Hepatic stellate cell (primary cell): ENCODE data around the gene SLC17A1.
A peak's percentile ranks its signal among the peaks of the same experiment; 100 is the strongest.

Experiments
- DNase-seq: peaks from one replicate; pipeline ENCODE4 v3.0.0; 2011; ENCODE audit warnings: low spot score

SLC17A1 gene

DNA sequence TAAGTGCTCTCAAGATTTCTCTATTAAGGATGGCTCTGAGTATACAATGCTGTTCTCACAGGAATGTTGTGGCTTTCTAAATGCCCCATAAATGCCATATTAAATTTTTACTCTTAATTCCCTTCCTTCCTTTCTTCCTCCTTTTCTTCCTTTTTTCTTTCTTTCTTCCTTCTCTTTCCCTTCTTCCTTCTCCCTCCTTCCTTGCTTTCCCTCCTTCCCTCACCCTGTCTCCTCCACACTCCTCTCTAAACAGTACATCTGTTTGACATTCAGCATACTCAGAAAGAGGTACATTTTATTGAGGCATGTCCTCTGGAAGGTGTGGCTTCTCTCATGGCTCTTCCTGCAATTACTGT, 433 bp upstream of the SLC17A1 start:
- no peak for DNase-seq

DNA sequence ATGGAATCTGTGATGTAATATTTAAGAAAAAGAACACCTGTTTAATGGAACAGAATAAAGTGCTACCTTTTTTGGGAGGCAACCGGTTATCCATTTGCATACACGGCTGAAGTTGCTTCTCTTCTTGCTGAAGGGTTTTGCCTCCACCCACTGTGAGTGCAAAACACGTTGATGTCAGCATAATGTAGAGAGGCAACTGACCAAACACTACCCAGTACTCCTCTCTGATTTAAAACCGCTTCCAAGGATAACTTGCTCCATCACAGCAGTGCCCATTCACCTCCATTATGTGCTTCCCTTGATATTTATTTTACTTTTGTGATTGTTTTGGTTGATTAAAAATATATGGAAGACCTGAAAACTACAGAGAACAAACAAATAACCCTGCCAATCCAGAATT, 1.4 kb downstream of the SLC17A1 start:
- DNase-seq: no peak

DNA sequence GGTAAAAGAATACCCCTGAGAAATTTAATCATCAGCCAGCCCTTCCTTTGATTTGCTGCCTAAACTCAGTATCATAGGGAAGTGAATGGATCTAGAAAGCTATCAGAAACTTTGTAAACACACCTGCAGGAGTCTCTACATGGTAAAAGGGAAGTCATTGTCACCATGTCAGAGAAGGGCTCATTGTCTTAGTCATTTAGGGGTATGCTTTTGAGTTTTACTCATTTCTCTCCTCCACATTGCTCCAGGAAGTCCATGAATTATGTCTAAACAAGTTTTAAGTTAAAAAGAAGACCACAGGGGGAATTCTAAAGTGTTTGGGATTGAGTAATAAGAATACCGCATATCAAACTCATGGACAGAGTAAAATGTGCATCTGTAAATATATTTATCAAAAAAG, 2.5 kb downstream of the SLC17A1 start:
- no peak for DNase-seq

DNA sequence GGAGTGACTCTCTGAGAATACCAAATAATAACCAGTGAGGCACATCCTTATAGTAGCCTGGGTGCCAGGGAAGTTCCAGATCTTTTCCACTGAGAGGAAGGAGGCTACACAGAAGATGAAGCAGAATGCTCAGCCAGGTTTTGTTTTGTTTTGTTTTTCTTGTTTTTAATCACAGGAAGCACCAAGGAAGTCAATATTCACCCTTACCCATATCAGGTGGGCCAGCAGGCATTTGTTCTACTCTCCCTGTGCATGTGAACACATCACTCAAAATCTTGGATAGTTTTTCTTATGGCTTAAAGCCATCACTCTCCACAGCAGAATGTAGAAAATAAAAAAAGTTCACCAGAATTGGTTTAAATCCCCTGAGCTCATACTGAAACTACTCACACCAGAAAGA, 10.5 kb downstream of the SLC17A1 start:
- DNase-seq: no peak

DNA sequence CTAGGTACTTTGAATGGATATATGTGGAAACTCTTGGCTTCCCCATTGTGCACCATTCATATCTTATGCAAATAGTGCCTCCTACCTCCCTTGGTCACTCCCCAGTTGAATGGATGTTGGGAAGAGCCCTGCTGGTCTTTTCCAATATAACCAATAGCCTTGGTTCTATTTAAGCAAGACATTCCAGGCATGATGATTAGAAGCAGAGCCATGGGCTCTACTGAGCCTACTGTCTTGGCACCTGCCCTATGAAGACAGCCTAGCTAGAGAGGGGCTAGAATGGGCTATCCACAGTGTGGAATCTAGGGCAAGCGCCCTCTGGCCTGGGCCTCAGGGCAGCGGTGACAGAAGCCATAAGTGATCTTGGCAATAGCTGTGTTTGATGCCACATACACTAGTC, 15.6 kb downstream of the SLC17A1 start:
- DNase-seq: no peak

DNA sequence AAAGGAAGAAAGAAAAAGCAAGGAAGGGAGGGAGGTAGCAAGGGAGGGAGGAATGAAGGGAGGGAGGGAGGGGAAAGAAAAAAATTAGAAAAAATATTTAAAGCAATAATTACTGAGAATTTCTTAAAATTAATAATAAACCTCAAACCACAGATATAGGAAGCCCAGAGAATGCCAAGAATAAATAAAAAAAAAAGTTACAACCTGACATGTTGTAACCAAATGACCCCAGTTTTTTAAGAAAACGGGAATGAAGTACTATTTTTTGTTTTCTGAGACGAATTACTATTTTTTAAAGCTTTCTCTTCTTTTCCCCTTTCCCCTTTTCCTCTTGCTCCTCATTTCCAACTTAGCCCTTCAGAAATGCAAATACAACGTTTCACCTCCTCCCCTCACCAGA, 16.7 kb downstream of the SLC17A1 start:
- no peak for DNase-seq

DNA sequence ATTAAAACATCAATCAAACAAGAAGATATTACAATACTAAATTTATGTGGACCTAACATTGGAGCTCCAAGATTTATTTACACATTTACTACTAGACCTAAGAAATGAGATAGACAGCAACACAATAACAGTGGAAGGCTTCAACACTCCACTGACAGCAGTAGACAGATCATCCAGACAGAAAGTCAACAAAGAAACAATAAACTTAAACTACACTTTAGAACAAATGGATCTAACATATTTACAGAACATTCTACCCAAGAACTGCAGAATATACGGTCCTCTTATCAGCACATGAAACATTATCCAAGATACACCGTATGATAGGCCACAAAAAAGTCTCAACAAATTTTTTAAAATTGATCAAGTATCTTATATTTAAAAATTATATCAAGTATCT, 27.0 kb downstream of the SLC17A1 start:
- DNase-seq: no peak

DNA sequence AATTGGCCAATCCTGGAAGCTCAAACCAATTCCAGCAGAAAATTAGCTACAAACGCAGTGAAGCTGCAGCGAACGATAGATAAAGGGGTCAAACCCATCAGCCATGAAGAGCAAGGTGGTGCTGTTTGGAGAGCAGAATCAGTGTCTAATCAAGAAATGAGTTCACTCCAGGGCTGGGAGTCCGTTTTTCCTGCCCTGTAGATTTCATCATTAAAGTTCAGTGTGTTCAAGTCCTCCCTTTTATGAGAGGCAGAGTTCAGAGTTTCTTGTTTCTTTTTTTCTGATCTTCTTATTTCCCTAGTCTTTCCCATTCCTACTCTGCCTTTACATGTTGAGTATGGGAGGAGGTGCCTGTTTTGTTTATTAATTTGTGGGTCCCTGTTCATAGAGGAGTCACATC, 30.4 kb downstream of the SLC17A1 start:
- DNase-seq: no peak

DNA sequence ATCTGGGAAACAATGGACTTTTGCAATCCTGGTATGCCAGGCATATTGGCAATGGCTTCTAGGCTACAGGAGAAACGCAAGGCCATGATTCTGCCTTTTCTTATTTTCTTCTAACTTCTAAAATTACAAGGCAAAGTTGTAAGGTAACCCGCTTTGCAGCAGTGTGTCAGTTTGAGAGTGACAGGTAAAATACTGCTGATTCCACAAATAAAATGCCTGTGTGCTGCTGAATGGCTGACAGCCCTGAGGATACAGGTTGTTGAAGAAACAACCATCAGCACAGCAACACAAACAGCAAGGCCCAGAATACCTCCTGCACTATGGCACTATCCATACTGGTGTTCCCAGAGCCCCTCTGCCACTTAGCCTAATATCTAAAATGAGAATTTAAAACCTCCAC, 37.1 kb downstream of the SLC17A1 start:
- DNase-seq: no peak

DNA sequence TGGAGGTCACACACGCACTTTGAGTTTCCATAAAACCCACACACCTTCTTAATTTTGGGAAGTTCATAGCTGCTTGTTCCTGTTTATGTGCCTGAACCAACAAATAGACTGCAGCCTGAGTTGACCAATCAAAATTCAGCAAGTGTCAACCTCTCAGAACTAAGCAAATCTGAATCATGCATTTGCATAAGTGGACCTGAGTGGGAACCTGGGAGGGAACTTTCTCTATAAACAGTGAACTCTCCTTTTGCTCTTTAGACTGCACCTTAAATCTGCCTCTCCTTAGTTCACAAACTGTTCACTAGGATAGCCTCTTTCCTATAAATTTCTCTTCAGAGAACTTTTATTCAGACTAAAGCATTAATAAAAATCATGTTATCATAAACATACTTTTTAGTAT, 37.9 kb downstream of the SLC17A1 start:
- DNase-seq: no peak

DNA sequence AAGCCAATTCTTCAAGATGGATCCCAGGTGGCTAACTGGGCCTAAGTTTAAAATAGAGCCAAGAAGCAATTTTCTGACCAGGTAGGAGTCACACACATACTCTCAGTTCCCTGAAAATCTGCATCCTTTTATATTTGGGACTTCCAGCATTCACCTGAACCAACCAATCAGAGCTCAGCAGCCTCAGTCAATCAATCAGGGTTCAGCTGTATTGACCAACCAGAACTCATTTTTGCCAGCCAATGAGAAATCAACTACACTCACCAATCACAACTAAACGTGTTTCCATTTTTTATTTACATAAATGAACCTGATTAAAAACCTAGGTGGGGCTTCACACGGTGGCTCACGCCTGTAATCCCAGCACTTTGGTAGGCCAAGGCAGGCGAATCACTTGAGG, 39.8 kb downstream of the SLC17A1 start:
- DNase-seq: no peak

DNA sequence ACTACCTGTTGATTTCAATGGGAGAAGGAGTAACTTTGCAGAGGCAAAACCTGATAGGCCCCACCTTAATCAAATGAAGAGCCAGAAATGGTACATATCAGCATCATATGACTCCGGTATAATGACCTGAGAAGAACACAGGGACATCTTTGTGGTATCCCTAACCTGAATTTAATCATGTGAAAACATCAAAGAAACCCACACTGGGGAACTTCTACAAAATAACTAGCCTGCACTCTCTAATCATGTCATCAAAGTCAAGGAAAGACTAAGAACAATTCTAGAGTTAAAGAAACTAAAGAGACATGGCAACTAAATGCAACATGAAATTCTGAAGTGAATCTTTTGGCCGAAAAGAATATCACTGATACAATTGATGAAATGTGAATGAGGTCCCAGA, 42.4 kb downstream of the SLC17A1 start:
- DNase-seq: no peak

DNA sequence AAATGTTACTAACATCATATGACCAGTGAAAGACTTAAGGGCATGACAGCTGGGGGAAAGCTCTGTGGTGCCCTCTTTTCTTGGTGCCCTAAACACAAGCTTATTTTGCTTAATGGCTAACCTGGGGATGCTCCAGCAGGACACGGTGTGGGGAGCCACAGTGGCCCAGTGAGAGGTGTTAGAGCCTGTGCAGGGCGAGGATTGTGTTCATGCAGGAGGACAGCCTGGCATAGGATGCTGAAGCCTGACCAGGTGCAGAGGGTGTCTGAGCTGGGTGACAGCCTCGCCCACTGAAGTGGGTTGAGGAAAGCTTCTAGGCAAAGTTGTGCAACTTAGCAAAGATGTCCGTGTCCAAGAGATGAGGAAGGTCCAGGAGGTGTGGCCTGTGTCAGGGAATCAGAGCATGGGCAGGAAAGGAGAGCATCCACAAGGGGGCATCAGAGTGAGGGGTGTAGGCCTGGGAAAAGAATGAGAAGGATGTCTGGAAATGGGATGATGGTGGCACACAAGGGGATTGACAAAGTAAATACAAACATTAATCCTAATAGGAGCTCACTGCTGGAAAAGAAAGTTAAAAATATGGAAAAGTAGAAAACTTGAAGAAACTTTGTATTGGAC, 43.4 kb downstream of the SLC17A1 start:
- DNase-seq: peak; percentile 22

DNA sequence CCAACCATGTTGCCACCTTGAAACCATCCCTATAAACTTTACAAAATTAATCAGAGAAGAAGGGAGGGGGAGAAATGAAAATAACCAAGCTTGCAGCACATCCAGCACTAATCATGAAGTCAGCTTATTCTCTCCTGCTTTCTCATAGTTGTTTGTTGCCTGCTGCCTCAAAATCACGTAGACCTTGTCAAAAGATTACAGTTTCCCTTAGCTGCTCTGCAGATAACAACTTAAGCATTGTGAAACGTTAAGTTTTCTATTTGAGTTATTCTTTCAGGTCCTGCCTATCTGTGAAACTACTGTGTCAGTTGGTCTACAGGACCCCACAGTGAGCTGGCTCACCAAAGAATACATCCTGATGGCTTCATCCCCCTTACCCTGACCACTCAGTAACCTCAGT, 44.4 kb downstream of the SLC17A1 start:
- no peak for DNase-seq

DNA sequence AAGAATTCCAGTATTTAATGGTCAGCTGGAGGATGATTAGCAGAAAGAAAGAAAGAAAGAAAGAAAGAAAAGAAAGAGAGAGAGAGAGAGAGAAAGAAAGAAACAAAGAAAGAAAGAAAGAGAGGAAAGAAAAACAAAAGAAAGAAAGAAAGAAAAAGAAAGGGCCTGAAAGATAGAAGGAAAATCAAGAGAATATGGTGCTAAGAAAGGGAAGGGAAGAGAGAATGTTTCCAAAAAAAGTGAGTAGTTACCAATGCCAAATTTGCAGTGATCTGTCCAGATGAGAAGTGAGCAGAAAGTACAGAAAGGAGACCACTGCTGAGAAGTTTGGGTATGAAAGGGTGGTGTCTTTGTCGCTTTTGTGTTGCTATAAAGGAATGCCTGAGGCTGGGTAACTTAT, 50.7 kb downstream of the SLC17A1 start:
- no peak for DNase-seq

DNA sequence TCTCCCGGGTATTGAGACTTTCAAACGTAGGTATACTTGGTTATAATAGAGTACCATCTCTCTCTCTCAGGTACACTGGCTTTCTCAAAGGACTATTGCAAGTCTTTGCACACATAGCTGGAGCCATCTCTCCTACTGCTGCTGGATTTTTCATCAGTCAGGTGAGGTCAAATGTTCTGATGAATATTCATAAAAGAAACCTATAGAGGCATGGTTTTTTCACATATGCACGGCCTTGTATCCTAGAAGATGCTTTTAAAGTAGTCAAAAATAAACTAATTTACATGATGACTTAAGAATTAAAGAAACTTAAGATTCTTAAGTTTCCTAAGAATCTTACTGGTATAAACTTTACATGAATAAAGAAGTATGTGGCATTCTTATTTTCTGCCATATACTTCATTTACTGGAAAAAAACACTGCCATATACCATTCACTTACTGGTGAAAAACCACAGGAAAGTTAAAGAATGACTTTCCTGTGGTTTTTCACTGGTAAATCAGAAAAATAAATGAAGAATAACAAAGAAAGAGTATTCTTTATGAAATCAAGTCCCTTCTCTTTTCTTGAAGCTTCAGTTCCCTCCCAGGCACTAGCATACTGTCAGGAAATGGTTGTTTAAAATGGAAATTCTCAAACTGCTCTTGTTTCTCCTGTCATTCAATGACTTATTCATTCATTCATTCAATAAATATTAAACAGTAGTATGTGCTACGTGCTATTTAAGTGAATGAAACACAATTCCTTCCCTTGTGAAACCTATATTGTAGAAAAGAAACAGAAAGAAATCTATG, 53.8 kb downstream of the SLC17A1 start:
- DNase-seq: no peak

DNA sequence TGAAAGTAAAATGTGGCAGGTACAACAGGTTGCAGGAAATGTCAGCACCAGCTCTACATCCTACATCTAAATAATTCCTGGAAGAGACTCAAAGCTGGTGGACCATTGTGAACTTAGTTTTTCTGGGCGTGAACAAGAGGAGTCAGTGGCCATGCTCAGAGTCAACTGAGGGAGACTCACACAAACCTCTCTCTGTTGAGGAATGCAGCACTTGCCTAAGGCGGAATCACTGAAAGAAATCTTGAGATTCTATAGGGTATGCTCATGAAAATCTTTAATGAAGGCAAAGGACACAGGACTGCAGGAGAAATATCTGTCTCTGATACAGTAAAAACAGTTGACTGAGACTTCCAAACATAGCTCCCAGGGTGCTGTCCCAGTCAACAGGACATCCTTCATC, 54.8 kb downstream of the SLC17A1 start:
- no peak for DNase-seq

DNA sequence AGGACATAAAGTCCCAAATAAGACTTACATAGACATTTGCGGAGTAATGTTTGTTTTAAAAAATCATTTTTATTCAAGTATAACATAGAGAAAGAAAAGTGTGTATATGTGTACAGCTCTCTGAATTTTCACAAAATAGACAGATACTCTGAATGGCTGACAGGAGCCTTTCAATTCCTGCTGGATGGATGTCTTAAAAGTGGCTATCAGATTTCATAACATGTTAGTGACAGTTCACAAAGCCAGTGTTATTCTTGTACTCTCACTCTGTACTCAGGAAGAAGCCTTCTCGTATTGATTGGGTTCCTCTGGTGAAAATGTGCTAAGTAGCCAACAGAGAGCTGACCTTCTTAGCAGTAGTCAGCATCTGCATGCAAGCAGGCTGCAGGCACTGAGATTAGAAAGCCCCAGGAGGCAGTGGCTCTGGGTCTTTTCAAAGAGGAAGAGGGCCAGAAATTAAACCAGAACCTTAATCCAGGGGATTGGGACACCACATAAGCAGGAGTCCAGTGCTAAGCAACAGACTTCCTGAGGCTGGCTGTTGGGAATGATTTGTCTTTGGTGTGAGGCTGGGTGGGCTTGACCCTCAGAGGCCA, 57.6 kb downstream of the SLC17A1 start:
- DNase-seq: no peak

DNA sequence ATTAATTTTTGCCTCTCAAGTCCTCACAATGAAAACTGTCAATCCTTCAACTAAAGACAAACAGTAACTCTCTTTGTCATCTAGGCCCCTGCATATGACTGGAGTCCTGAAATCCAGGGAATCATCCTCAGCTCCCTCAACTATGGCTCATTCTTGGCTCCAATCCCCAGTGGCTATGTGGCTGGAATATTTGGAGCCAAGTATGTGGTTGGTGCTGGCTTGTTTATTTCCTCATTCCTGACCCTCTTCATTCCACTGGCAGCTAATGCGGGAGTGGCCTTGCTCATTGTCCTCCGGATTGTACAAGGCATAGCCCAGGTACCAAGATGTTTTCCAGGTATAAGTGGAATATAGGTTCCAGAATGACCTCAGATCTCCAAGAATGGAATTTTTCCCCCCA, 61.9 kb downstream of the SLC17A1 start:
- no peak for DNase-seq

DNA sequence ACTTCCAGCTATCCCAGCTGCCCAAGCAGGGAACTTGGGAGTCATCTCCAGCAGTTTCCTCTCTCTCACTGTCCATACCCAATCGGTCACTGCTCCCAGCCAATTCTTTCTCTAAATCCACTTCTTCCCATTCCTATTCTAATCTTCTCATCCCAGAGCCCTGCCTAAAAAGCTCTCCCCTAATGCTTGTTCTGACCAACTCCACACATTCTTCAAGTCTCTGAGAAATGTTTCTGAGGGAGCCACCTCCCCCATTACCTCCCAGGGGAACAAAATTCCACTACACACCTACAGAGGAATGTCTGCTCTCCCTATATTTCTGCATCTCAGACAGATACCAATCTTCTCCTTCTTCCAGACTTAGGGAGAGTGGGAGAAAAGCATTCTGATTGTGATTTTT, 63.3 kb downstream of the SLC17A1 start:
- DNase-seq: no peak

DNA sequence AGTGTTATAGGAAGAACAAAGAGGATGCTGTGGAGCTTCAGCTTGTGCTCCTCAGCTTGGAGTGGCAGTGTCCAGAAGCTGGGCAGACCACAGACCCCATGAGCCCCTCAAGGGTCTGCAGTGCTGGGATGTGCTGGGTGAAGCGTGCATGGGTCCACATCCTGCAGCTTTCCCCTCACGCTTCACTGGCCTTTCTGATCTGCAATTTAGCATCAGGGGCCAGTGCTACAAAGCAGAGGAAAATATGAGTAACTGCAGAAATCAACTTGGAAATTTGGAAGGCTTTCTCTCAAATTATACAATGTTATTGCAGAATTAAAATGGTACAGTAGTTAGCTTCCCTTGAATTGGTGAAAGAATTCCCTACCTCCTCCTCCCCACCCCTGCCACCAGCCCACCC, 67.2 kb downstream of the SLC17A1 start:
- no peak for DNase-seq

DNA sequence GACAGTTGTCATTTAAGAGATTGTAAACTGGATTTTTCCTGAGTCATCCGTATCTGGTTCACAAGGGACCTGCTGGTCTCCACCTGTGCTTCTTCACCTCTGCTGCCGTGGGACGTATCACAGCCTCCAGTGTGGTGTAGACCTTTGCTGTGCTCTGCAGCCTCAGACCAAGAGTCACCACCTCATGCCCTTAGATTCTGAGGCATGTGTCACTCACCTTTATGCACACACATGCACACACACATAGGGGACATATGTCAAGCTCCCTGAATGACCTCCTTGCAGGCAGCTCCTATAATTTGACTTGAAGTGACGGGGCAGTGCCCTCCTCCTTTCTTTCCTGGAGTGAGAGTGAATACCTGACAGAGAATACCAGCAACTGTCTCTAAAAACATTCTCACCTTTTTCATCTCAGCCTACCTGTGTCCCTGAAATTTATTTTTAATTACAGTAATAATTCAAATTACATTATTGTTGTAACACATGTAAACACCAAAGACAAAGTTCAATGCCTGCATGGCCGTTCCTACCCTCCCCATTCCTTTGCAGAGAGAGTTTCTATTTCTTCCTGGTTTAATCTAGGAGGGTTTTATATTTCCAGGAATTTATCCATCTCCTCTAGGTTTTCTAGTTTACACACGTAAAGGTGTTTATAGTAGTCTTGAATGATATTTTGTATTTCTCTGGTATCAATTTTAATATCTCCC, 73.8 kb downstream of the SLC17A1 start:
- no peak for DNase-seq
